Right lobe of liver (tissue), 6 donors: ENCODE data around the gene TRAPPC2L. TPM values are rescaled to one million over a fixed set of nuclear protein-coding genes. Genes with fewer than 3 reads are reported as not detected.

Experiments
- ATAC-seq, 4 donors: fragments of 200-7000 bp; cut with Tn5 transposase; one replicate each; pipeline ENCODE4 v1.9.1; 2020; ENCODE audit warnings: mild to moderate bottlenecking in 4 of 4, moderate library complexity in 4 of 4
- DNase-seq, 3 donors: peaks; one replicate each; pipeline ENCODE4 v3.0.0-alpha.2; 2020
- H3K27ac ChIP-seq, 3 donors: fragments of 200-600 bp; one replicate each; pipeline ENCODE4 v1.8.0; 2022
- H3K27me3 ChIP-seq, 2 donors: fragments of 200-600 bp; one replicate each; pipeline ENCODE4 v1.8.0; 2022
- H3K36me3 ChIP-seq, 4 donors: fragments of 200-600 bp; sonication (generic) in 1 of 4; one replicate each; pipeline versions ENCODE4 v1.5.1 to v1.8.0; 2017 to 2022; ENCODE audit warnings: control low read depth in 1 of 4
- H3K4me1 ChIP-seq, 4 donors: fragments of 200-600 bp; sonication (generic) in 1 of 4; one replicate each; pipeline versions ENCODE4 v1.5.1 to v1.8.0; 2017 to 2022; ENCODE audit warnings: control low read depth in 1 of 4
- H3K4me3 ChIP-seq, 3 donors: fragments of 200-600 bp; one replicate each; pipeline ENCODE4 v1.8.0; 2022
- H3K9me3 ChIP-seq, 4 donors: fragments of 200-600 bp; sonication (generic) in 1 of 4; one replicate each; pipeline versions ENCODE4 v1.5.1 to v1.8.0; 2017 to 2022; ENCODE audit warnings: control low read depth in 1 of 4
- POLR2A ChIP-seq: fragments of 450-650 bp; IDR thresholded peaks from one replicate; pipeline ENCODE4 v1.6.1; 2017; ENCODE audit warnings: antibody characterized with exemption, mild to moderate bottlenecking
- WGBS: methylation state at CpG from one replicate; pipeline ENCODE4 v1.1.6; 2018; ENCODE audit warnings: low coverage, low lambda C conversion rate; ENCODE audit not compliant: insufficient coverage; ENCODE audit errors: missing lambda C conversion rate; 5-methylcytosine and 5-hydroxymethylcytosine counted together
- intact Hi-C, 2 donors: fragments of 100-400 bp; cut with DNase I; formaldehyde crosslinking; loops; one replicate each; pipeline versions ENCODE4 v1.11.2 to v1.14.1; 2022
- total RNA-seq, 6 experiments: library from RNA; depleted of rRNA in 2 of 6; stranded (reverse); fragments of >200 nt in 2 of 6; fragmentation: NEBNext Ultra II Directional in 3 of 6; extraction: Animal tissue kit (Norgen Biotek cat#: 25700) in 3 of 6; gene quantifications; one replicate each; pipeline versions ENCODE4 v1.1.0 to v1.2.4, GENCODE V29; 2016 to 2023
- TF ChIP-seq, protein P1 (sequence below), 4 donors: fragments of 200-600 bp in 3 of 4; fragments of 450-650 bp in 1 of 4; IDR thresholded peaks; one replicate each; pipeline versions ENCODE4 v1.5.1 to v1.8.0; 2016 to 2022; ENCODE audit warnings: antibody characterized with exemption in 4 of 4, mild to moderate bottlenecking in 2 of 4
- donor health status: DM: no; HTN: yes; CAD: no.
- donor health status: DM: no; HTN: no; CAD: no.
- donor health status: DM: no; HTN: no; CAD: no.
- donor health status: DM: no; HTN: yes; CAD: no.
- donor health status: DM: no; HTN: yes; CAD: no.

Gene TRAPPC2L
- total RNA-seq, 6 experiments from 2014 or later = 15.1 to 25.5 (median 20.1) TPM

GRCh38 chr16:88842308-88842756, 14.6 kb upstream of the TRAPPC2L start:
- DNase-seq = no peak
- WGBS = 100% methylated on average over 5 of the region's 15 CpGs

DNA sequence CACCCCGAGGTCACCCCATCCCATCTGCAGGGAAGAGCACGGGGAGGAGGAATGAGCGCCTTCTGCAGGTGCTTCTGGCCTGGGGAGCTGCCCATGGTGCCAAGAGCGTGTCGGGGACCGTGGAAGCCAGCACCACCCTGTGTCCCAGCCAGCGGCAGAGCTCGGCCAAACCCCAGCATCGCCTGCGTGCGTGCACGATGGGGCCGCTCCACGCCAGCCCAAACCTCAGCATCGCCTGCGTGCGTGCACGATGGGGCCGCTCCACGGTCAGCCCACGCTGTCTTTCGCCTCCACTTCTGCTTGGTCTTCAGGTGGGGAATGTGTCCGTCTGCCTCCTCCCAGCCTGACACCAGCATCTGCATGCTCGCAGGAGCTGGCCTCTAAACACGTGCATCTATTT, 14.1 kb upstream of the TRAPPC2L start:
- Histone ChIP-seq H3K4me3 (no peak overlapping the region), H3K36me3 (peaks cover 0 to 8% (median 2%) of the 10 kb centered on the region in 4 donors), H3K27me3 (no peaks in the 10 kb centered on the region), H3K9me3 (no peaks in the 10 kb centered on the region), H3K27ac (no peak overlapping the region), H3K4me1 (no peaks in the 10 kb centered on the region)
- no peak for ATAC-seq
- DNase-seq = no peak
- TF ChIP-seq, protein P1, sequence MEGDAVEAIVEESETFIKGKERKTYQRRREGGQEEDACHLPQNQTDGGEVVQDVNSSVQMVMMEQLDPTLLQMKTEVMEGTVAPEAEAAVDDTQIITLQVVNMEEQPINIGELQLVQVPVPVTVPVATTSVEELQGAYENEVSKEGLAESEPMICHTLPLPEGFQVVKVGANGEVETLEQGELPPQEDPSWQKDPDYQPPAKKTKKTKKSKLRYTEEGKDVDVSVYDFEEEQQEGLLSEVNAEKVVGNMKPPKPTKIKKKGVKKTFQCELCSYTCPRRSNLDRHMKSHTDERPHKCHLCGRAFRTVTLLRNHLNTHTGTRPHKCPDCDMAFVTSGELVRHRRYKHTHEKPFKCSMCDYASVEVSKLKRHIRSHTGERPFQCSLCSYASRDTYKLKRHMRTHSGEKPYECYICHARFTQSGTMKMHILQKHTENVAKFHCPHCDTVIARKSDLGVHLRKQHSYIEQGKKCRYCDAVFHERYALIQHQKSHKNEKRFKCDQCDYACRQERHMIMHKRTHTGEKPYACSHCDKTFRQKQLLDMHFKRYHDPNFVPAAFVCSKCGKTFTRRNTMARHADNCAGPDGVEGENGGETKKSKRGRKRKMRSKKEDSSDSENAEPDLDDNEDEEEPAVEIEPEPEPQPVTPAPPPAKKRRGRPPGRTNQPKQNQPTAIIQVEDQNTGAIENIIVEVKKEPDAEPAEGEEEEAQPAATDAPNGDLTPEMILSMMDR (IDR thresholded peaks at IDR 0.05) = no peak
- TF ChIP-seq POLR2A = no peak
- intact Hi-C loops = no loop called here
- WGBS = 100% methylated on average over 1 of the region's 25 CpGs

More at GRCh38 chr16:88842308-88842756, 14.6 kb upstream of the TRAPPC2L start:
- Histone ChIP-seq H3K36me3 (peaks cover 0 to 8% (median 2%) of the 10 kb centered on the region in 4 donors), H3K27me3 (no peaks in the 10 kb centered on the region), H3K9me3 (no peaks in the 10 kb centered on the region), H3K4me3 (no peak overlapping the region), H3K27ac (no peak overlapping the region), H3K4me1 (no peaks in the 10 kb centered on the region)
- intact Hi-C loops = no loop called here
- TF ChIP-seq, protein P1 (IDR thresholded peaks at IDR 0.05) = no peak
- no peak for TF ChIP-seq POLR2A
- no peak for ATAC-seq

GRCh38 chr16:88843256-88843655, 13.7 kb upstream of the TRAPPC2L start:
- intact Hi-C loops = no loop called here
- DNase-seq (no peak), ATAC-seq (no peak)
- WGBS = 100% methylated on average over 1 of the region's 20 CpGs
- TF ChIP-seq, protein P1 (IDR thresholded peaks at IDR 0.05) = no peak
- TF ChIP-seq POLR2A = no peak
- Histone ChIP-seq H3K4me3 (no peak overlapping the region), H3K36me3 (peaks cover 0 to 8% (median 2%) of the 10 kb centered on the region in 4 donors), H3K9me3 (no peaks in the 10 kb centered on the region), H3K27me3 (no peaks in the 10 kb centered on the region), H3K27ac (no peak overlapping the region), H3K4me1 (no peaks in the 10 kb centered on the region)

GRCh38 chr16:88844419-88845036, 12.4 kb upstream of the TRAPPC2L start:
- TF ChIP-seq POLR2A = no peak
- TF ChIP-seq, protein P1 (IDR thresholded peaks at IDR 0.05) = no peak
- Histone ChIP-seq H3K27me3 (no peaks in the 10 kb centered on the region), H3K4me3 (no peak overlapping the region), H3K4me1 (no peaks in the 10 kb centered on the region), H3K9me3 (no peaks in the 10 kb centered on the region), H3K36me3 (peaks cover 0 to 8% (median 2%) of the 10 kb centered on the region in 4 donors), H3K27ac (no peak overlapping the region)
- intact Hi-C loops = no loop called here
- no peak for DNase-seq
- no peak for ATAC-seq
- WGBS = 87% methylated on average over 7 of the region's 11 CpGs
